GM18519 (cell line): ENCODE data around the gene TTC9B.
"Not testable (repeated sequence)": the region's sequence is repeated elsewhere in the genome, so short reads cannot be mapped to it uniquely, and the experiment has no call there.

Source experiments
- ATAC-seq: cut with Tn5 transposase; IDR thresholded peaks from one replicate; pipeline ENCODE4 v1.9.1; 2021; ENCODE audit warnings: mild to moderate bottlenecking, moderate library complexity; ENCODE audit not compliant: unreplicated experiment, low FRiP score

TTC9B gene

GRCh38 chr19:40178756-40179155 is 39.4 kb downstream of the TTC9B start:
- no peak for ATAC-seq

GRCh38 chr19:40177286-40178070 is 40.7 kb downstream of the TTC9B start:
- no peak for ATAC-seq

- ATAC-seq, result no peak
These were observed 42.4 kb downstream of the TTC9B start for GRCh38 chr19:40175820-40176219.

- no peak for ATAC-seq
These were observed 44.1 kb downstream of the TTC9B start for GRCh38 chr19:40174092-40174491.

- ATAC-seq, result not testable (repeated sequence)
These were observed 46.9 kb downstream of the TTC9B start for GRCh38 chr19:40171293-40171692.

GRCh38 chr19:40170303-40170989 is 47.7 kb downstream of the TTC9B start:
- ATAC-seq, result not testable (repeated sequence)

- not testable (repeated sequence) for ATAC-seq
These were observed 48.5 kb downstream of the TTC9B start for GRCh38 chr19:40169482-40170302.
